ENCODE data around the gene SLC66A2. TPM values are rescaled to one million over a fixed set of nuclear protein-coding genes. Genes with fewer than 3 reads are reported as not detected.

The SLC66A2 gene
- total RNA-seq, 4 donors from 2014 or later: 93.5 to 193 (median 100) TPM

GRCh38 chr18:79971986-79972385, 20.5 kb upstream of the SLC66A2 start:
- TF ChIP-seq CTCF (IDR thresholded peaks at IDR 0.05) (no peak), POLR2A (IDR thresholded peaks at IDR 0.05) (no peak)
- peaks cover 17 to 20% of the 10 kb centered on the region in 2 donors for H3K36me3 ChIP-seq
- WGBS, 2 donors: 85 to 94% methylated on average over 9 of the region's 9 CpGs
- intact Hi-C loops (cut with DNase I): loop anchor here (10.0 kb wide), 1 partner anchor 287 kb away; no protein-coding TSS in a partner anchor
- H3K4me1 ChIP-seq: no peaks in the 10 kb centered on the region
- no peaks in the 10 kb centered on the region for H3K27me3 ChIP-seq
- no peak overlapping the region for H3K4me3 ChIP-seq (replicated peaks in 1 of 3)
- no peaks in the 10 kb centered on the region for H3K9me3 ChIP-seq
- no peak overlapping the region for H3K27ac ChIP-seq
- DNase-seq: no peak

DNA sequence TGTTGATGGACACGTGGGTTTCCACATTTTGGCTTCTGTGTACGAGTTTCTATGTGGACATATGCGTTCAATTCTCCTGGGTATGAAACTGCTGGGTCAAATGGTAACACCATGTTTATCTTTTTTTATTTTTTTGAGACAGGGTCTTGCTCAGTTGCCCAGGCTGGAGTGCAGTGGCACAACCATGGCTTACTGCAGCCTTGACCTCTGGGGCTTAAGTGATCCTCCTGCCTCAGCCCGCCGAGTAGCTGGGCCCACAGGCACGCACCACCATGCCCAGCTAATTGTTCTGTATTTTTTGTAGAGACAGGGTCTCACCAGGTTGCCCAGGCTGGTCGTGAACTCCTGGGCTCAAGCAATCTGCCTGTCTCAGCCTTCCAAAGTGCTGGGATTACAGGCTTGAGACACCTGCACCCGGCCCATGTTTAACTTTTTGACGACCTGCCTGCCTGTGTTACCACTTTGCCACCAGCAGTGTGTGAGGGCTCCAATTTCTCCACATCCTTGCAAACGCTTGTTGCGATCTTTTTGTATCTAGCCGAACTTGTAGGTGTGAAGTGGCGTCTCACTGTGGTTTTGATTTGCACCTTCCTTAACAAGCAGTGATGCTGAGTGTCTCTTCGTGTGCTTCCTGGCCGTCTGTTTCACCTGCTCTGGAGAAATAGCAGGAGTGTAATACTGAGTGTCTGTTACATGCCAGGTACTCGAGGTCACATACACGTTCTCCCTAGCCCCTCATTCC, 19.9 kb upstream of the SLC66A2 start:
- Histone ChIP-seq H3K27ac (no peak overlapping the region), H3K9me3 (no peaks in the 10 kb centered on the region), H3K36me3 (peaks cover 16 to 20% of the 10 kb centered on the region in 2 donors), H3K4me3 (replicated peaks in 1 of 3) (no peak overlapping the region), H3K4me1 (no peaks in the 10 kb centered on the region), H3K27me3 (no peaks in the 10 kb centered on the region)
- intact Hi-C loops (cut with DNase I): loop anchor here (10.0 kb wide), 1 partner anchor 287 kb away; no protein-coding TSS in a partner anchor
- no peak for TF ChIP-seq POLR2A (IDR thresholded peaks at IDR 0.05)
- no peak for DNase-seq
- WGBS, 2 donors: 91 to 92% methylated on average over 17 of the region's 17 CpGs

DNA sequence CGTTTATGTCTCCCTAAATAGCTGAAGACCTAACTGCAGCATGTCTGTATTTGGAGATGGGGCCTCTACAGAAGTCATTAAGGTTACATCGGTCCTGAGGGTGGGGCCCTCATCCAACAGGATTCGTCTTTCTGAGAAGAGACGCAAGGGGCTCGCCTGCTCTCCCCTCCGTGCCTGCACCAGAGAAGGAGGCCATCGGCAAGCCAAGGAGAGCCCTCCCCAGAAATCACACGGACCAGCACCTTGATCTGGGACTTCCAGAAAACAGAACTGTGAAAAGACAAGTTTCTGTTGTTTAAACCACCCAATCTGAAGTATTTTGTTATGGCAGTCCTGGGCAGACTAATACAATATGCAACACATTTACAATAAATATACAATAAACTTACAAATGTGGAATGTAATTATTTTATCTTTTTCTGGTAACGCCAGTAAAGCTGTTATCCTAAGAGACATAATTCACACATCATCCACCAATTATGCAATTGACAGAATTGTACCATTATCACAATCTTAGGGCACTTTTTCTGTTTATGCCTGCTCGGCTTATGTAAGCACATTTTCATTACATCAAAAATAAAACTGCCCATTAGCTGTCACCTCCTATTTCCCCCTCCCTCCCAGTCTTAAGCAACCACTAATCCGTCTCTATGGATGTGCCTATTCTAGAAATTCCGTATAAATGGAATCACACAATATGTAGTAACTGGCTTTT, 19.1 kb upstream of the SLC66A2 start:
- H3K27me3 ChIP-seq: no peaks in the 10 kb centered on the region
- no peaks in the 10 kb centered on the region for H3K9me3 ChIP-seq
- peaks cover 2% of the 10 kb centered on the region in 2 donors for H3K4me1 ChIP-seq
- intact Hi-C loops (cut with DNase I): loop anchor here (10.0 kb wide), 1 partner anchor 286 kb away; no protein-coding TSS in a partner anchor
- H3K27ac ChIP-seq: no peak overlapping the region
- H3K4me3 ChIP-seq (replicated peaks in 1 of 3): no peak overlapping the region
- no peak for DNase-seq
- 86 to 92% methylated on average over 12 of the region's 12 CpGs for WGBS, 2 donors
- no peak for TF ChIP-seq CTCF (IDR thresholded peaks at IDR 0.05)
- TF ChIP-seq POLR2A (IDR thresholded peaks at IDR 0.05): no peak
- peaks cover 12 to 20% of the 10 kb centered on the region in 2 donors for H3K36me3 ChIP-seq

DNA sequence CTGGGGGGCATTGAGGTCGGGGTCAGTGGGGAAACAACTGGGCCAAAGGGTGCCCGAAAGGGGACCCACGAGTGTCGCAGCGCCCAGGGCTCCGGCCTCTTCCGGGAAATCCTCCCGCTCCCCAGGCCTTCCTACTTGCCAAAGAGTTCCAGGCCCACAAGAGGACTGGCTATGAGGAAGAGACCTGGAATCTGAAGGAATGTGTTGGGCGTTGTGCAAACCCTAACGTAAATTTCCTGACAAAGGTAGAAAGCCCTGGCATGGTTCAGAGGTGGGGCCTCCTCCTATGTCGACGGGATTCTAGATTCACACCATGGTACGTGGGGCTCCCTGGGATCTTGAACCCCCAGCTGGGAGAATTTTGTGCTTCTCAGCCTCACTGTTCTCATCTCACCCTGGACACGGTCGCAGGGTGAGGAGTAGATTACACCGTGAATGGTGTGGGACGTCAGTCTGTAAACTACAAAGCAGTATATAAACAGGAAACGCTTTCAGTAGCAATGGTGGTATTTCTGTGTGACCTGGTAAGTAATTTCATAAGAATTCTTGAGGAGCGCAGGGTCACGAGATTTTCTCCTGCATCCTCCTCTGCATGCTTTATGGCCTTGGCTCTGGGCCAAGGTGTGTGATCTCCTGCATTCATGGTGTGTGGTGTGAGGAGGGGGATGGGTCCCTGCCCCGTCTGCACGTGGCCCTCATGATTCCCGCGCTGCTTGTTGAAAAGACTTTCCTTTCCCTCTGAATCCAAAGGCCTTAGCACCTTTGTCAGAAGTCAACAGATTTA, 13.9 kb upstream of the SLC66A2 start:
- no peaks in the 10 kb centered on the region for H3K27me3 ChIP-seq
- peak overlapping the region; percentile 73 to 86 (median 81) for H3K27ac ChIP-seq
- H3K9me3 ChIP-seq: no peaks in the 10 kb centered on the region
- DNase-seq: peak; percentile 70 to 71
- H3K36me3 ChIP-seq: no peaks in the 10 kb centered on the region
- intact Hi-C loops (cut with DNase I): no loop called here
- WGBS, 2 donors: 12 to 15% methylated on average over 23 to 24 of the region's 24 CpGs
- TF ChIP-seq POLR2A (IDR thresholded peaks at IDR 0.05): peak in 1 of 2 donors; percentile 9
- no peak for TF ChIP-seq CTCF (IDR thresholded peaks at IDR 0.05)
- H3K4me3 ChIP-seq (replicated peaks in 1 of 3): peak overlapping the region; percentile 63 to 70 (median 69)
- H3K4me1 ChIP-seq: peaks cover 14 to 40% of the 10 kb centered on the region in 2 donors
